ENCODE results near the gene APBB2.

GRCh38 chr4:41044165-41044564 is 170.2 kb downstream of the APBB2 start:
- no peak for TF ChIP-seq CTCF (IDR thresholded peaks at IDR 0.05; ENCODE audit: low read depth, low read length, poor library complexity, severe bottlenecking)
- TF ChIP-seq EZH2phosphoT487 (IDR thresholded peaks at IDR 0.05; ENCODE audit: borderline replicate concordance, low read length) = no peak

Data from DOHH2 (cell line).